Cortex of kidney (tissue), 1 donor: ENCODE data around the gene CYP1A1.

Source experiments
- DNase-seq: peaks from one replicate; lab custom pipeline; 2025; lab: John Stamatoyannopoulos, UW

The CYP1A1 gene, protein sequence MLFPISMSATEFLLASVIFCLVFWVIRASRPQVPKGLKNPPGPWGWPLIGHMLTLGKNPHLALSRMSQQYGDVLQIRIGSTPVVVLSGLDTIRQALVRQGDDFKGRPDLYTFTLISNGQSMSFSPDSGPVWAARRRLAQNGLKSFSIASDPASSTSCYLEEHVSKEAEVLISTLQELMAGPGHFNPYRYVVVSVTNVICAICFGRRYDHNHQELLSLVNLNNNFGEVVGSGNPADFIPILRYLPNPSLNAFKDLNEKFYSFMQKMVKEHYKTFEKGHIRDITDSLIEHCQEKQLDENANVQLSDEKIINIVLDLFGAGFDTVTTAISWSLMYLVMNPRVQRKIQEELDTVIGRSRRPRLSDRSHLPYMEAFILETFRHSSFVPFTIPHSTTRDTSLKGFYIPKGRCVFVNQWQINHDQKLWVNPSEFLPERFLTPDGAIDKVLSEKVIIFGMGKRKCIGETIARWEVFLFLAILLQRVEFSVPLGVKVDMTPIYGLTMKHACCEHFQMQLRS

GRCh38 chr15:74725225-74725774, at the start of gene CYP1A1:
Gene CYP1A1, minus strand, starts transcription at chr15:74725528. Its CDS starts 2,431 bp downstream, at chr15:74723097.
- no peak for DNase-seq

GRCh38 chr15:74773731-74774252, 48.5 kb upstream of the CYP1A1 start:
- DNase-seq: no peak

- DNase-seq: no peak
These were observed 48.0 kb upstream of the CYP1A1 start for GRCh38 chr15:74773329-74773728.

DNA sequence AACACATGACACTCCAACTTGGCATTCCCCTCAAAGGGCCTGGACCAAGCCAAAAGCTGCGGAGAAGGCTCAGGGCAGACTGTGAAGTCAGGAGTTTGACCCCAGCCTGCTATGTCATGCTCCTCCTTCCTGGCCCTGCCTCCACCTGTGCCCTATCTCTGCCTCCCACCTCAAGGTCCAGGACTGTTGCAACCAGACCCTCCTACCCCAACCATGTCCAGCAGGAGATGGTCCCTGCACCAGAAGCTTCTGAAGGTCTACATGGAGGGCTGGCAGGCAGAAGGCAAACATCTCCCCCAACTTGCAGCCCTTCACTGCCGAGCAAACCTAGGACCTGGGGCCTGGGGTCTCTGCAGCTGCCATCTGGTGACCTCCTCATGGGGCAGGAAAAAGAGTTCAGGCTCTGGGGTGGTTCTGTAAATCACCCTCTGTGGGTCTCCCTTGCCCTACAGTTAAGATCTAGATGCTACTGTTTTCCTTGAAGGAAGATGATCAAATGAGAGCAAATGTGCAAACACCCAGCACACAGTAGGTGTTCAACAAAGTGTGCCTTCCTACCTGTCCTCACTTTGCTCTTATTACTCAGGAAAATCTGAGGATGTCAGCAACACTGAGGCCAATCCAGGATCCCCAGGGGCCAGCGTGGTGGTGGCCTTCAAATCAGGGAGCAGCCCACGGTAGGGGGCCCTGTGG, 45.0 kb upstream of the CYP1A1 start:
- DNase-seq: no peak

GRCh38 chr15:74769463-74770025, 44.2 kb upstream of the CYP1A1 start:
- no peak for DNase-seq

- DNase-seq: no peak
These were observed 43.5 kb upstream of the CYP1A1 start for GRCh38 chr15:74768771-74769342.

GRCh38 chr15:74768099-74768770, 42.9 kb upstream of the CYP1A1 start:
- no peak for DNase-seq

DNA sequence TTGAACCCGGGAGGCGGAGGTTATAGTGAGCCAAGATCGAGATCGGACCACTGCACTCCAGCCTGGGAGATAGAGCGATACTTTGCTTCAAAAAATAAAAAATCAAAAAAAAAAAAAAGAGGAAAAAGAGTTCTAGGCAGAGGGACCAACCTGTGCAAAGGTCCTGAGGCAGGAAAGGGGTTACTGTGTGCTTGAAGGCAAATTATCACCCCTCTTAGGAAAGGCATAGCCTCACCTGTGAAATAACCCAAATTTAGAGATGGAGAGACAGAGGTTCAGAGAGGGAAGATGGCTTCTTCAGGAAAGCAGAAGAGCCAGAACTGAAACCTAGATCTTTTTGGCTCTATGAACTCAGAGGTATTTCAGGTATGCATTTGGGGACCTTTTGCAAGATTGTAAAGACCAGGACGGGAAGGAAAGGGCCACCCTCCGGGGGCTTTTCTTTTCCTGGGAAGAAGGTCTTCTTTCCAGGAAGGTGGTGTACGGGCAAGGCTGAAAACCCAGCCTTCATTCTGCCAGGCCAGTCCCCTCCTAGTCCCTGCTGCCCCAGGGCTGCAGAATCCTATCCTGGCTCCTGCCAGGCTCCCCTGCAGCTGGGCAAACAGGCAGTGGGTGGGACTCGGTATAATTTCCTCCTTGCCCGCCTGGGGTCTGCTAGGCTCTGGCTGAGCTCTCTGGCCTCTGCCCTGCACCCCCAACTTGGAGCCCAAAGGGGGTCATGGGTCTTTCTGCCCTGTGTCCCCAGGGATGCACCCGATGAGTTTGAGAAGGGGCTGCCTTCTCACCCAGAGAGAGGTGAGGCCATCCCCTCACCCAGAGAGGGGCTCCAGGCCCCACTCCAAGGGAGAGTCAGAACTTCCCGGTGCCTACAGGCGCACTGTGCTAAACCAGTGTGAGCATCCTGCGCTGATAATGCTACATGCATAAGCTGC, 42.1 kb upstream of the CYP1A1 start:
- no peak for DNase-seq

DNA sequence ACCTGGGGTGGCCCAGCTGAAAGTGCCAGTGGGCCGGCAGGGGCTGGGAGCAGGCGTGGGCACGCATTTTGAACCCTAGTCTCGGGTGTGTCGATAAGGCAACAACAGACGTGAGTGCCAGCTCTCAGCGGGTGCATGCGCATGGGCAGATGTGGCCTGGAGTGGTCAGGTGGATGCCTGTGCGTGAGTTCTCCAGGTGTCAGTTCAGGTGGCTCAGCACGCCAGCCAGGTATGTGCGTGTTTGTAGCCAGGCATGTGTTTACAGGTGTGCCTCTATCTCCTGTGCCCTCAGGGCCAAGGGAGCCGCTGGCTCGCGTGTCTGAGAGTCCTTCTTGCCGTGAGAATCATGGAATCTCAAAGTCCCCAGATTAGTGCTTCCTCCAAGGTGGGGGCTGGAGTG, 38.1 kb upstream of the CYP1A1 start:
- no peak for DNase-seq

DNA sequence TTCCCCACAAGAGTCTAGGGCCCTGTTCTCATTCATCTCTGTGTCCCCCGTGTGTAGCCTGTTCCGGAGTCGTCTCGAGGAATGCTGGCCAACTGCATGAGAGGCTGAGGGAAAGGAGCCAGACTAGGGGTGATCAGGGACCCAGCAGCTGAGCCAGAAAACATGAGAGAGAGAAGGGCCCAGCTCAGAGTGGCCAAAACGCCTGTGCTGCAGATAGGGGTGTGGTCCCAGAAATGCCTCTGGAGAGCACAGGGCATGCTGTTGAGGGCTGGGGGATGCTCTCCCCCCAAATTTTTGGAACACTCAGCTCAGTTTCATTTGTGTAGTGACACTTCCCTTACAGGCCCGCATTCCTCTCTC, 37.4 kb upstream of the CYP1A1 start:
- no peak for DNase-seq

- DNase-seq: no peak
These were observed 33.4 kb upstream of the CYP1A1 start for GRCh38 chr15:74758736-74759135.

- DNase-seq: no peak
These were observed 29.4 kb upstream of the CYP1A1 start for GRCh38 chr15:74754593-74755215.

- DNase-seq: no peak
These were observed 27.2 kb upstream of the CYP1A1 start for GRCh38 chr15:74752531-74752930.

GRCh38 chr15:74752011-74752410, 26.7 kb upstream of the CYP1A1 start:
- DNase-seq: no peak

- DNase-seq: no peak
These were observed 25.4 kb upstream of the CYP1A1 start for GRCh38 chr15:74750751-74751150.

GRCh38 chr15:74749832-74750231, 24.5 kb upstream of the CYP1A1 start:
- DNase-seq: no peak

- no peak for DNase-seq
These were observed 23.1 kb upstream of the CYP1A1 start, which contains the start of gene CYP1A2 for GRCh38 chr15:74748322-74748946. Gene CYP1A2, plus strand, starts transcription at chr15:74748845. Its CDS starts 894 bp downstream, at chr15:74749739.

- DNase-seq: no peak
These were observed 21.1 kb upstream of the CYP1A1 start for GRCh38 chr15:74746389-74746788.

GRCh38 chr15:74742422-74742821, 17.1 kb upstream of the CYP1A1 start:
- DNase-seq: no peak
